GM12878 (cell line): ENCODE measurements around the gene SKIDA1.
"Not testable (repeated sequence)": the region's sequence is repeated elsewhere in the genome, so short reads cannot be mapped to it uniquely, and the experiment has no call there.

ENCODE experiments used
- EGR1 ChIP-seq, 2 experiments: IDR thresholded peaks; 1 replicate in 1 of 2; 2 replicates in 1 of 2; pipeline ENCODE4 v1.6.1; 2011 to 2012; ENCODE audit warnings: low read depth in 2 of 2, low read length in 2 of 2, borderline replicate concordance in 1 of 2, mild to moderate bottlenecking in 1 of 2, moderate library complexity in 1 of 2
- POLR2AphosphoS5 ChIP-seq: IDR thresholded peaks from 2 replicates; pipeline ENCODE4 v1.6.1; 2011; ENCODE audit warnings: mild to moderate bottlenecking, low read length, inconsistent platforms
- SIN3A ChIP-seq: IDR thresholded peaks from 2 replicates; pipeline ENCODE4 v1.6.1; 2012; ENCODE audit warnings: low read depth, low read length, improper control_type of control experiment
- USF2 ChIP-seq: IDR thresholded peaks from 2 replicates; pipeline ENCODE4 v1.6.1; 2011; ENCODE audit warnings: low read depth, low read length, improper control_type of control experiment, borderline replicate concordance

- TF ChIP-seq USF2; SIN3A; EGR1 (IDR thresholded peaks at IDR 0.05; ENCODE audit: borderline replicate concordance in 1 of 2, low read depth in 2 of 2, low read length in 2 of 2); POLR2AphosphoS5: not testable (repeated sequence)
These were observed 49.0 kb upstream of the SKIDA1 start for GRCh38 chr10:21574514-21574913.
